Ishikawa (cell line): ENCODE measurements around the gene LHX5.

Source experiments
- CEBPB ChIP-seq: IDR thresholded peaks from 2 replicates; pipeline ENCODE4 v1.6.1; 2012
- CREB1 ChIP-seq: IDR thresholded peaks from 2 replicates; pipeline ENCODE4 v1.6.1; 2012; ENCODE audit warnings: low read depth
- EGR1 ChIP-seq: IDR thresholded peaks from 2 replicates; pipeline ENCODE4 v1.6.1; 2012
- EP300 ChIP-seq: IDR thresholded peaks from 2 replicates; pipeline ENCODE4 v1.6.1; 2012; ENCODE audit warnings: borderline replicate concordance
- FOXM1 ChIP-seq: IDR thresholded peaks from 2 replicates; pipeline ENCODE4 v1.6.1; 2012; ENCODE audit warnings: low read depth, borderline replicate concordance
- NFIC ChIP-seq: IDR thresholded peaks from 2 replicates; pipeline ENCODE4 v1.6.1; 2012
- RAD21 ChIP-seq: IDR thresholded peaks from 2 replicates; pipeline ENCODE4 v1.6.1; 2012; ENCODE audit warnings: low read depth
- REST ChIP-seq: IDR thresholded peaks from 2 replicates; pipeline ENCODE4 v1.6.1; 2012; ENCODE audit warnings: low read depth, mild to moderate bottlenecking
- TAF1 ChIP-seq: IDR thresholded peaks from 2 replicates; pipeline ENCODE4 v1.6.1; 2012; ENCODE audit warnings: low read depth, mild to moderate bottlenecking
- TCF12 ChIP-seq: IDR thresholded peaks from 2 replicates; pipeline ENCODE4 v1.6.1; 2012; ENCODE audit warnings: low read depth
- TEAD4 ChIP-seq: IDR thresholded peaks from 2 replicates; pipeline ENCODE4 v1.6.1; 2012
- YY1 ChIP-seq: IDR thresholded peaks from 2 replicates; pipeline ENCODE4 v1.6.1; 2012; ENCODE audit warnings: low read depth
- ZBTB7A ChIP-seq: IDR thresholded peaks from 2 replicates; pipeline ENCODE4 v1.6.1; 2012; ENCODE audit warnings: low read depth
- TF ChIP-seq, protein P1 (sequence below): IDR thresholded peaks from 2 replicates; pipeline ENCODE4 v1.6.1; 2012
- TF ChIP-seq, protein P2 (sequence below): IDR thresholded peaks from 2 replicates; pipeline ENCODE4 v1.6.1; 2012

Gene LHX5

GRCh38 chr12:113424915-113425823 is 46.5 kb downstream of the LHX5 start:
- TF ChIP-seq NFIC = no peak
- TF ChIP-seq, protein P1, sequence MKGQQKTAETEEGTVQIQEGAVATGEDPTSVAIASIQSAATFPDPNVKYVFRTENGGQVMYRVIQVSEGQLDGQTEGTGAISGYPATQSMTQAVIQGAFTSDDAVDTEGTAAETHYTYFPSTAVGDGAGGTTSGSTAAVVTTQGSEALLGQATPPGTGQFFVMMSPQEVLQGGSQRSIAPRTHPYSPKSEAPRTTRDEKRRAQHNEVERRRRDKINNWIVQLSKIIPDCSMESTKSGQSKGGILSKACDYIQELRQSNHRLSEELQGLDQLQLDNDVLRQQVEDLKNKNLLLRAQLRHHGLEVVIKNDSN = no peak
- no peak for TF ChIP-seq EGR1
- peak; percentile 83 for TF ChIP-seq RAD21
- TF ChIP-seq ZBTB7A = no peak
- no peak for TF ChIP-seq TAF1

DNA sequence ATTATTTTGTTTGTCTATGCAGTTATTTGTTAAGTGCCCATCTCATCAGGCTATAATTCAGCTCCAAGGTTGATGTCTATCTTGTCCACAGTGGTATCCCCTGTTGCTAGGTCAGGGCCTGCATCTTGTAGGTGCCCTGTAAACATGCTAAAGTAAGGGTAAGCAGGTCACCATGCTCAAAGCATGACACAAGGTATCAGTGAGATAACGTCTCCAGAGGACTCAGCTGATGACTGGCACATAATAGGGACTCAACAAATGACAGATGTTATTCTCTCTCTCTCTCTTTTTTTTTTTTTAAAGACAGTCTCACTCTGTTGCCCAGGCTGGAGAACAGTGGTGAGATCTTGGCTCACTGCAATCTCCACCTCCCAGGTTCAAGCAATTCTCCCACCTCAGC is 47.2 kb downstream of the LHX5 start:
- TF ChIP-seq EGR1 = no peak
- TF ChIP-seq, protein P2, sequence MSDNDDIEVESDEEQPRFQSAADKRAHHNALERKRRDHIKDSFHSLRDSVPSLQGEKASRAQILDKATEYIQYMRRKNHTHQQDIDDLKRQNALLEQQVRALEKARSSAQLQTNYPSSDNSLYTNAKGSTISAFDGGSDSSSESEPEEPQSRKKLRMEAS = no peak
- no peak for TF ChIP-seq FOXM1
- no peak for TF ChIP-seq TAF1
- no peak for TF ChIP-seq EP300
- no peak for TF ChIP-seq RAD21
- TF ChIP-seq ZBTB7A = no peak
- no peak for TF ChIP-seq REST
- TF ChIP-seq CEBPB = no peak
- TF ChIP-seq TCF12 = no peak
- no peak for TF ChIP-seq YY1

DNA sequence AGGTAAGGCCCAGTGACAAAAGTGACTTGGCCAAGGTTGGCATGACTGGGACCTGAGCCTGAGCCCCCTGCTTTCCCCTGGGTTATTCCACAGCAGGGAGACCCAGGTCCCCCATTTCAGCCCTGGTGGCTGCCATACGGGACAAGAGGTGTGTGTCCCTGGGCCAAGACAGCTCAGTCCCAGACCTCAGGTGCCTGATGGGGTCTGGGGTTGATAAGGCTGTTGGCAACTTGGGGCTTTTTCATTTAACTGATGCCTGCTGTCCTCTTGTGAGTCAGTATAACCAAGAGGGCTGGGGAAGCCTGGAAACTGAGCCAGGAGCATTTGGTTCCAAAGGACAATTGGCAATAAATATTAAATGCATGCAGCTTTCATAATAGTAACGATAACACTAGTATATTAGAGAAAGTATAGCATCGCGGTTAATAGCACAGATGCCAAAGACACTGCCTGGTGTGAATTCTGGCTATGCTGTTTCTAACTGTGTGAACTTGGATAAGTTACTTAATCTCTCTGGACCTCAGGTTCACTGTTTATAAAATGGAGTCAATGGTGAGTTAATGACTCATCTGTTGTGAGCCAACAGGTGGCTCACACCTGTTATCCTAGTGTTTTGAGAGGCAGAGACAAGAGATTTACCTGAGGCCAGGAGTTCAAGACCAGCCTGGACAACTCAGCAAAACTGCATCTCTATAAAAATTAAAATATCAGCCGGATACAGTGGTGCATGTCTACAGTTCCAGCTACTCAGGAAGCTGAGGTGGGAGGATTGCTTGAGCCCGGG is 48.6 kb downstream of the LHX5 start:
- TF ChIP-seq CREB1 = no peak
- TF ChIP-seq TEAD4 = no peak
- TF ChIP-seq ZBTB7A = no peak
- no peak for TF ChIP-seq YY1
- no peak for TF ChIP-seq FOXM1
- TF ChIP-seq, protein P1 = no peak
- no peak for TF ChIP-seq TCF12
- TF ChIP-seq REST = no peak
- TF ChIP-seq, protein P2 = no peak
- TF ChIP-seq CEBPB = no peak
- no peak for TF ChIP-seq EGR1
- no peak for TF ChIP-seq TAF1
- no peak for TF ChIP-seq EP300
- TF ChIP-seq RAD21 = no peak
- TF ChIP-seq NFIC = no peak

DNA sequence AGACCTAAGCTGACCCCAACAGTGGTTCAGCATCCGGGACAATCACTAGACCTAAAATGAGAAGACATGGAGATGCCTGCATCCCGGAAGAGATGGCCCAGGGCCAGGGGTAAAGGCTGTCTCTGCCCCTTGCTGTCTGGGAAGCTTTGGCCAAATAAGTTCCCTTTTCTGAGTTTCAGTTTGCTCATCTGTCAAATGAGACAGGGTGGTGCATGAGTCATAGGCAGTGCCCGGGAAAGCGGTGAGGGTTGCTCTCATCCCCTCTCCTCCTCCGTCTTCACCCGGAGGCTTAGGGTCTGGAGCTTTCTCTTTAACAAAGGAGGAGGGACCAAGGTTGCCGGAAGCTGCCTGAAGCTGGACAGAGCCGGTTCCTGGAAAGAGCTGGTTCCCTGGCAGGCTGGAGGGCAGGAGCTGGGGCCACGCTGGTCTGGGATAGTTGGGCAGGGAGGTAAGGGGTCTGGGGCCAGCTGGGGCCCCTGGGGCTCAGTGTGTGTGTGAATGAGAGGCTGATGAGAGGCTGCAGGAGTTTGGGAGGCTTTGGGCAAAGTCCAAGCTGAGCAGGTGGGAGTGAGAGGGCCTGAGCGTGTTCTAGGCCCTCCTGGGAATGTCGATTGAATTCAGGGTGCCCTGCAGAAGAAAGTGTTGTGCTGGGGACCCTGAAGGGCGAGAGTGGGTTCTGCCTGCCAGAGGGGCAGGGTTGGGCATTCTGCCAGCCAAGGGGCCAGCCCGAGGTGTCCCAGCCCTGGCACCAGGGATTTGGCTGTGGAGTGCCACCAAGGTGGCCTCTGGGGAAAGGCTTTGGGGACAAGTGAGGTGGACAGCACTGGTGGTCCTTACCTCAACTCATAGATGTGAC is 49.4 kb downstream of the LHX5 start, which contains the start of gene SDSL:
Gene SDSL, plus strand, starts transcription at position 351 of the 856 bp plus-strand sequence. CDS start 5,603 bp downstream, outside the sequence.
- TF ChIP-seq, protein P2 = peak; percentile 67
- TF ChIP-seq YY1 (0 out of 2 replicates have a peak, but pooled peaks have one; percentile 22), FOXM1 (no peak), TCF12 (0 out of 2 replicates have a peak, but pooled peaks have one; percentile 28), NFIC (no peak; the same call in 1 of the 2 replicates), EGR1 (0 out of 2 replicates have a peak, but pooled peaks have one; percentile 1), TAF1 (peak; percentile 64), REST (peak; percentile 59)
